NCI-H1417 (cell line): Measurements from ENCODE around the gene PDCD2L.
"Not testable (repeated sequence)": the region's sequence is repeated elsewhere in the genome, so short reads cannot be mapped to it uniquely, and the experiment has no call there.

Experiments
- DNase-seq, 3 experiments: peaks; one replicate each; lab custom pipeline; 2025; lab: John Stamatoyannopoulos, UW

The PDCD2L gene

GRCh38 chr19:34404109-34404909, at the start of gene PDCD2L:
PDCD2L (plus strand) TSS chr19:34404399; CDS start chr19:34404431, 32 bp downstream.
- DNase-seq: peak; percentile 90 to 98 (median 96)

GRCh38 chr19:34355201-34355600, 49.0 kb upstream of the PDCD2L start:
- DNase-seq: no peak

GRCh38 chr19:34356875-34357274, 47.3 kb upstream of the PDCD2L start:
- DNase-seq: no peak

GRCh38 chr19:34357431-34357830, 46.8 kb upstream of the PDCD2L start:
- no peak for DNase-seq

GRCh38 chr19:34359140-34359953, 44.9 kb upstream of the PDCD2L start:
- peak; percentile 97 to 99 (median 98) for DNase-seq

GRCh38 chr19:34359954-34360315, 44.3 kb upstream of the PDCD2L start:
- DNase-seq: peak in 1 of 3 experiments; percentile 23

- DNase-seq: no peak
Measured at GRCh38 chr19:34360354-34360909, 43.8 kb upstream of the PDCD2L start.

GRCh38 chr19:34362679-34363069, 41.5 kb upstream of the PDCD2L start:
- DNase-seq: no peak

- DNase-seq: no peak
Measured at GRCh38 chr19:34363094-34363493, 41.1 kb upstream of the PDCD2L start.

GRCh38 chr19:34363930-34364329, 40.3 kb upstream of the PDCD2L start:
- DNase-seq: no peak

GRCh38 chr19:34364462-34364829, 39.8 kb upstream of the PDCD2L start:
- no peak for DNase-seq

- DNase-seq: peak; percentile 66 to 84 (median 73)
Measured at GRCh38 chr19:34364830-34365462, 39.3 kb upstream of the PDCD2L start, which contains the start of gene GPI. GPI (plus strand) TSS chr19:34365196; CDS start chr19:34365267, 71 bp downstream.

- peak; percentile 52 to 61 (median 57) for DNase-seq
Measured at GRCh38 chr19:34365463-34366401, 38.5 kb upstream of the PDCD2L start.

GRCh38 chr19:34366738-34367623, 37.2 kb upstream of the PDCD2L start:
- DNase-seq: no peak

- DNase-seq: no peak
Measured at GRCh38 chr19:34367624-34367957, 36.6 kb upstream of the PDCD2L start.

- no peak for DNase-seq
Measured at GRCh38 chr19:34368338-34368737, 35.9 kb upstream of the PDCD2L start.

GRCh38 chr19:34369166-34369565, 35.0 kb upstream of the PDCD2L start:
- not testable (repeated sequence) for DNase-seq

GRCh38 chr19:34370117-34370516, 34.1 kb upstream of the PDCD2L start:
- DNase-seq: no peak

- DNase-seq: no peak
Measured at GRCh38 chr19:34370983-34371382, 33.2 kb upstream of the PDCD2L start.

GRCh38 chr19:34373601-34374288, 30.5 kb upstream of the PDCD2L start:
- no peak for DNase-seq
